ENCODE data around the gene PRPF39. TPM values are rescaled to one million over a fixed set of nuclear protein-coding genes. Genes with fewer than 3 reads are reported as not detected.

Gene PRPF39
- total and polyA plus RNA-seq, 4 donors: 3.1 to 25.1 (median 15.1) TPM

GRCh38 chr14:45066667-45067066, 17.2 kb upstream of the PRPF39 start:
- no peak for DNase-seq (ENCODE audit: low spot score)
- peaks cover 0 to 3% (median 1%) of the 10 kb centered on the region in 4 donors for H3K36me3 ChIP-seq (ENCODE audit: control insufficient read depth in 4 of 4, insufficient read depth in 3 of 4, low read depth in 1 of 4, low read length in 3 of 4)
- H3K9me3 ChIP-seq (ENCODE audit: control insufficient read depth in 4 of 4, low read length in 3 of 4): no peaks in the 10 kb centered on the region
- no peak overlapping the region for H3K9ac ChIP-seq (ENCODE audit: low read depth in 1 of 2, low read length in 2 of 2)
- WGBS: 97% methylated on average over 3 of the region's 3 CpGs
- H3K4me1 ChIP-seq (ENCODE audit: control insufficient read depth in 4 of 4, insufficient read depth in 4 of 4, low read length in 3 of 4): no peaks in the 10 kb centered on the region
- H3K4me3 ChIP-seq (ENCODE audit: low read depth in 1 of 3, low read length in 3 of 3): no peak overlapping the region
- H3K27me3 ChIP-seq (ENCODE audit: control insufficient read depth in 4 of 4, insufficient read depth in 4 of 4, low read length in 3 of 4): no peaks in the 10 kb centered on the region
- H3K27ac ChIP-seq (ENCODE audit: low read depth in 1 of 2, low read length in 2 of 2): no peak overlapping the region
- TF ChIP-seq, protein P1, sequence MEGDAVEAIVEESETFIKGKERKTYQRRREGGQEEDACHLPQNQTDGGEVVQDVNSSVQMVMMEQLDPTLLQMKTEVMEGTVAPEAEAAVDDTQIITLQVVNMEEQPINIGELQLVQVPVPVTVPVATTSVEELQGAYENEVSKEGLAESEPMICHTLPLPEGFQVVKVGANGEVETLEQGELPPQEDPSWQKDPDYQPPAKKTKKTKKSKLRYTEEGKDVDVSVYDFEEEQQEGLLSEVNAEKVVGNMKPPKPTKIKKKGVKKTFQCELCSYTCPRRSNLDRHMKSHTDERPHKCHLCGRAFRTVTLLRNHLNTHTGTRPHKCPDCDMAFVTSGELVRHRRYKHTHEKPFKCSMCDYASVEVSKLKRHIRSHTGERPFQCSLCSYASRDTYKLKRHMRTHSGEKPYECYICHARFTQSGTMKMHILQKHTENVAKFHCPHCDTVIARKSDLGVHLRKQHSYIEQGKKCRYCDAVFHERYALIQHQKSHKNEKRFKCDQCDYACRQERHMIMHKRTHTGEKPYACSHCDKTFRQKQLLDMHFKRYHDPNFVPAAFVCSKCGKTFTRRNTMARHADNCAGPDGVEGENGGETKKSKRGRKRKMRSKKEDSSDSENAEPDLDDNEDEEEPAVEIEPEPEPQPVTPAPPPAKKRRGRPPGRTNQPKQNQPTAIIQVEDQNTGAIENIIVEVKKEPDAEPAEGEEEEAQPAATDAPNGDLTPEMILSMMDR (IDR thresholded peaks at IDR 0.05; ENCODE audit: low read depth, low read length, missing input control): no peak
- TF ChIP-seq NR2F2 (IDR thresholded peaks at IDR 0.05): no peak
- no peak for TF ChIP-seq HNF4G (IDR thresholded peaks at IDR 0.05)
- no peak for TF ChIP-seq EGR1 (IDR thresholded peaks at IDR 0.05; ENCODE audit: low read depth in 2 of 2)
- TF ChIP-seq FOXA1 (IDR thresholded peaks at IDR 0.05): no peak
- no peak for TF ChIP-seq RAD21 (IDR thresholded peaks at IDR 0.05)
- no peak for TF ChIP-seq JUND (IDR thresholded peaks at IDR 0.05)
- no peak for TF ChIP-seq FOXA2 (IDR thresholded peaks at IDR 0.05)
- no peak for TF ChIP-seq RXRA (IDR thresholded peaks at IDR 0.05)
- TF ChIP-seq SP1 (IDR thresholded peaks at IDR 0.05): no peak
- TF ChIP-seq, protein P2, sequence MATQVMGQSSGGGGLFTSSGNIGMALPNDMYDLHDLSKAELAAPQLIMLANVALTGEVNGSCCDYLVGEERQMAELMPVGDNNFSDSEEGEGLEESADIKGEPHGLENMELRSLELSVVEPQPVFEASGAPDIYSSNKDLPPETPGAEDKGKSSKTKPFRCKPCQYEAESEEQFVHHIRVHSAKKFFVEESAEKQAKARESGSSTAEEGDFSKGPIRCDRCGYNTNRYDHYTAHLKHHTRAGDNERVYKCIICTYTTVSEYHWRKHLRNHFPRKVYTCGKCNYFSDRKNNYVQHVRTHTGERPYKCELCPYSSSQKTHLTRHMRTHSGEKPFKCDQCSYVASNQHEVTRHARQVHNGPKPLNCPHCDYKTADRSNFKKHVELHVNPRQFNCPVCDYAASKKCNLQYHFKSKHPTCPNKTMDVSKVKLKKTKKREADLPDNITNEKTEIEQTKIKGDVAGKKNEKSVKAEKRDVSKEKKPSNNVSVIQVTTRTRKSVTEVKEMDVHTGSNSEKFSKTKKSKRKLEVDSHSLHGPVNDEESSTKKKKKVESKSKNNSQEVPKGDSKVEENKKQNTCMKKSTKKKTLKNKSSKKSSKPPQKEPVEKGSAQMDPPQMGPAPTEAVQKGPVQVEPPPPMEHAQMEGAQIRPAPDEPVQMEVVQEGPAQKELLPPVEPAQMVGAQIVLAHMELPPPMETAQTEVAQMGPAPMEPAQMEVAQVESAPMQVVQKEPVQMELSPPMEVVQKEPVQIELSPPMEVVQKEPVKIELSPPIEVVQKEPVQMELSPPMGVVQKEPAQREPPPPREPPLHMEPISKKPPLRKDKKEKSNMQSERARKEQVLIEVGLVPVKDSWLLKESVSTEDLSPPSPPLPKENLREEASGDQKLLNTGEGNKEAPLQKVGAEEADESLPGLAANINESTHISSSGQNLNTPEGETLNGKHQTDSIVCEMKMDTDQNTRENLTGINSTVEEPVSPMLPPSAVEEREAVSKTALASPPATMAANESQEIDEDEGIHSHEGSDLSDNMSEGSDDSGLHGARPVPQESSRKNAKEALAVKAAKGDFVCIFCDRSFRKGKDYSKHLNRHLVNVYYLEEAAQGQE (IDR thresholded peaks at IDR 0.05): no peak
- TF ChIP-seq, protein P3, sequence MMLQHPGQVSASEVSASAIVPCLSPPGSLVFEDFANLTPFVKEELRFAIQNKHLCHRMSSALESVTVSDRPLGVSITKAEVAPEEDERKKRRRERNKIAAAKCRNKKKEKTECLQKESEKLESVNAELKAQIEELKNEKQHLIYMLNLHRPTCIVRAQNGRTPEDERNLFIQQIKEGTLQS (IDR thresholded peaks at IDR 0.05): no peak
- TF ChIP-seq YY1 (IDR thresholded peaks at IDR 0.05): no peak
- TF ChIP-seq GABPA (IDR thresholded peaks at IDR 0.05 in 1 of 2, conservative IDR thresholded peaks at IDR 0.05 in 1 of 2): no peak
- TF ChIP-seq HNF4A (conservative IDR thresholded peaks at IDR 0.05): no peak
- no peak for TF ChIP-seq TAF1 (conservative IDR thresholded peaks at IDR 0.05)
- TF ChIP-seq, protein P4, sequence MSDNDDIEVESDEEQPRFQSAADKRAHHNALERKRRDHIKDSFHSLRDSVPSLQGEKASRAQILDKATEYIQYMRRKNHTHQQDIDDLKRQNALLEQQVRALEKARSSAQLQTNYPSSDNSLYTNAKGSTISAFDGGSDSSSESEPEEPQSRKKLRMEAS (IDR thresholded peaks at IDR 0.05): no peak
- no peak for TF ChIP-seq ZBTB33 (IDR thresholded peaks at IDR 0.05)

Measured in liver (tissue), 9 donors.